Right lobe of liver (tissue), 6 donors: ENCODE data around the gene PRSS36. TPM values are rescaled to one million over a fixed set of nuclear protein-coding genes. Genes with fewer than 3 reads are reported as not detected.
A peak's percentile ranks its signal among the peaks of the same experiment; 100 is the strongest.
"Not testable (repeated sequence)": the region's sequence is repeated elsewhere in the genome, so short reads cannot be mapped to it uniquely, and the experiment has no call there.

Experiments used
- ATAC-seq, 4 donors: fragments of 200-7000 bp; cut with Tn5 transposase; one replicate each; pipeline ENCODE4 v1.9.1; 2020; ENCODE audit warnings: mild to moderate bottlenecking in 4 of 4, moderate library complexity in 4 of 4
- DNase-seq, 3 donors: peaks; one replicate each; pipeline ENCODE4 v3.0.0-alpha.2; 2020
- H3K27ac ChIP-seq, 3 donors: fragments of 200-600 bp; one replicate each; pipeline ENCODE4 v1.8.0; 2022
- H3K27me3 ChIP-seq, 2 donors: fragments of 200-600 bp; one replicate each; pipeline ENCODE4 v1.8.0; 2022
- H3K36me3 ChIP-seq, 4 donors: fragments of 200-600 bp; sonication (generic) in 1 of 4; one replicate each; pipeline versions ENCODE4 v1.5.1 to v1.8.0; 2017 to 2022; ENCODE audit warnings: control low read depth in 1 of 4
- H3K4me1 ChIP-seq, 4 donors: fragments of 200-600 bp; sonication (generic) in 1 of 4; one replicate each; pipeline versions ENCODE4 v1.5.1 to v1.8.0; 2017 to 2022; ENCODE audit warnings: control low read depth in 1 of 4
- H3K4me3 ChIP-seq, 3 donors: fragments of 200-600 bp; one replicate each; pipeline ENCODE4 v1.8.0; 2022
- H3K9me3 ChIP-seq, 4 donors: fragments of 200-600 bp; sonication (generic) in 1 of 4; one replicate each; pipeline versions ENCODE4 v1.5.1 to v1.8.0; 2017 to 2022; ENCODE audit warnings: control low read depth in 1 of 4
- CTCF ChIP-seq, 4 donors: fragments of 200-600 bp in 3 of 4; fragments of 450-650 bp in 1 of 4; IDR thresholded peaks; one replicate each; pipeline versions ENCODE4 v1.5.1 to v1.8.0; 2016 to 2022; ENCODE audit warnings: antibody characterized with exemption in 4 of 4, mild to moderate bottlenecking in 2 of 4
- POLR2A ChIP-seq: fragments of 450-650 bp; IDR thresholded peaks from one replicate; pipeline ENCODE4 v1.6.1; 2017; ENCODE audit warnings: antibody characterized with exemption, mild to moderate bottlenecking
- WGBS: methylation state at CpG from one replicate; pipeline ENCODE4 v1.1.6; 2018; ENCODE audit warnings: low coverage, low lambda C conversion rate; ENCODE audit not compliant: insufficient coverage; ENCODE audit errors: missing lambda C conversion rate; 5-methylcytosine and 5-hydroxymethylcytosine counted together
- intact Hi-C, 2 donors: fragments of 100-400 bp; cut with DNase I; formaldehyde crosslinking; loops; one replicate each; pipeline versions ENCODE4 v1.11.2 to v1.14.1; 2022
- total RNA-seq, 6 experiments: library from RNA; depleted of rRNA in 2 of 6; stranded (reverse); fragments of >200 nt in 2 of 6; fragmentation: NEBNext Ultra II Directional in 3 of 6; extraction: Animal tissue kit (Norgen Biotek cat#: 25700) in 3 of 6; gene quantifications; one replicate each; pipeline versions ENCODE4 v1.1.0 to v1.2.4, GENCODE V29; 2016 to 2023
- donor health status: DM: no; HTN: yes; CAD: no.
- donor health status: DM: no; HTN: no; CAD: no.
- donor health status: DM: no; HTN: no; CAD: no.
- donor health status: DM: no; HTN: yes; CAD: no.
- donor health status: DM: no; HTN: yes; CAD: no.

PRSS36 gene
- total RNA-seq, 6 experiments from 2014 or later, result 0.25 to 1.6 (median 1.0) TPM

- no peak overlapping the region for H3K27ac ChIP-seq
- ATAC-seq, result no peak
- peaks cover 0 to 21% (median 9%) of the 10 kb centered on the region in 4 donors for H3K4me1 ChIP-seq
- WGBS, result 53% methylated on average over 7 of the region's 27 CpGs
- no peaks in the 10 kb centered on the region for H3K9me3 ChIP-seq
- DNase-seq, result peak in 1 of 3 donors; percentile 46
- no peaks in the 10 kb centered on the region for H3K36me3 ChIP-seq
- no peak overlapping the region for H3K4me3 ChIP-seq
- intact Hi-C loops, result no loop called here
- no peaks in the 10 kb centered on the region for H3K27me3 ChIP-seq
- no peak for TF ChIP-seq CTCF (IDR thresholded peaks at IDR 0.05)
- no peak for TF ChIP-seq POLR2A
Observed at GRCh38 chr16:31138621-31139578, 11.0 kb downstream of the PRSS36 start.

GRCh38 chr16:31136822-31137499 lies 12.9 kb downstream of the PRSS36 start:
- ATAC-seq, DNase-seq, H3K27ac ChIP-seq, intact Hi-C loops, H3K4me3 ChIP-seq, H3K36me3 ChIP-seq, H3K27me3 ChIP-seq, H3K9me3 ChIP-seq: not testable (repeated sequence)
- WGBS, result 91% methylated on average over 10 of the region's 20 CpGs
- H3K4me1 ChIP-seq, result peaks cover 0 to 20% (median 9%) of the 10 kb centered on the region in 4 donors

- ATAC-seq, result no peak
- Histone ChIP-seq H3K4me1 (peaks cover 0 to 13% (median 5%) of the 10 kb centered on the region in 4 donors), H3K27ac (no peak overlapping the region), H3K4me3 (no peak overlapping the region), H3K27me3 (no peaks in the 10 kb centered on the region), H3K9me3 (no peaks in the 10 kb centered on the region), H3K36me3 (peaks cover 0 to 7% (median 0%) of the 10 kb centered on the region in 4 donors)
- TF ChIP-seq POLR2A (no peak), CTCF (IDR thresholded peaks at IDR 0.05) (no peak)
- intact Hi-C loops, result no loop called here
- 78% methylated on average over 4 of the region's 6 CpGs for WGBS
- no peak for DNase-seq
Observed at GRCh38 chr16:31136287-31136662, 13.6 kb downstream of the PRSS36 start.

DNA sequence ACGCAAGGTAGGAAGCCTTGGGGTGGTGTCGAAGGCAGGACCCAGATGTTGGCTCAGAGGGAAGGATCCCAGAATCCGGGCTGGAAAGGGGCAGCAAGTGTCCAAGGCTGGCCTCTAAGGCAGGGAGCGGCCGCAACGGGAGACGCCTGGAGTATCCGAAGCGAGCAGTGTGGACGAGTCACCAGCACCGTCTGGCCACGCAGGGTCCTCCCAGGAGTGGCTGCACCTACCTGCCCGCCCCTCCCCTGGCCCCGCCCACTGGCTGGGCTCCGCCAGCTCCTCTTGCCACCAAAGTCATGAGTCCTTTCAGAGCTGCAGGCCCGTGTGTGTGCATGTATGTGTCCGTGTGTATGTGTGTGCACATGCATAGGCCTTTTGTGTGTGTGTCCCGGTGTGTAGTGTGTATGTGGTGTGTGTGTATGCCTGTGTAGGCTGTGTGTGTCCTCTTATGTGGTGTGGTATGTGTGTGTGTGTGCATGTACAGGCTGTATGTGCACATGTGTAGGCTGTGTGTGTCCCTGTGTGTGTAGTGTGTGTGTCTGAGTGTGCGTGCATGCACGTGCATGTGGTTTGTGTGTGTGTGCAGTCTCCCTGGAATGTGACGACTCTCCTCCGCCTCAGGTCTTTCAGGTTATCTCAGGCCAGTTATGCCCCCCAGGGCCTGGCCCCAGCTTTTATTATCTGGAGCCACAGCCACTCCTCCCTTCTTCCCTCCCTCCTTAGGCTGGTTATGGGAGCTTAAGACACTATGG lies 14.2 kb downstream of the PRSS36 start, which contains the start of gene PRSS8:
TSS of gene PRSS8 (minus strand) at position 193 of the 752 bp plus-strand sequence. CDS start 229 bp downstream, outside the sequence.
- no peaks in the 10 kb centered on the region for H3K27me3 ChIP-seq
- intact Hi-C loops, result no loop called here
- H3K4me3 ChIP-seq, result peak within 1 kb of the TSS; percentile 31 to 62 (median 54)
- peak within 1 kb of the TSS; percentile 22 to 45 (median 29) for H3K27ac ChIP-seq
- 46% methylated on average over 3 of the region's 22 CpGs for WGBS
- peaks cover 0 to 8% (median 3%) of the 10 kb centered on the region in 4 donors for H3K4me1 ChIP-seq
- DNase-seq (peak; percentile 75 to 92 (median 84)), ATAC-seq (peak; percentile 69 to 87 (median 82))
- H3K9me3 ChIP-seq, result no peaks in the 10 kb centered on the region
- TF ChIP-seq POLR2A (peak; percentile 64), CTCF (IDR thresholded peaks at IDR 0.05) (no peak)
- H3K36me3 ChIP-seq, result peaks cover 0 to 11% (median 0%) of the 10 kb centered on the region in 4 donors
